GM12878 (cell line): ENCODE results near the gene FN1. TPM values are rescaled to one million over a fixed set of nuclear protein-coding genes. Genes with fewer than 3 reads are reported as not detected.

Source experiments
- CBFB ChIP-seq: IDR thresholded peaks from 2 replicates; pipeline ENCODE4 v1.6.1; 2016; ENCODE audit warnings: antibody characterized with exemption, low read depth
- CREM ChIP-seq: IDR thresholded peaks from 2 replicates; pipeline ENCODE4 v1.6.1; 2014; ENCODE audit warnings: antibody characterized with exemption, low read depth
- EGR1 ChIP-seq, 2 experiments: IDR thresholded peaks; 1 replicate in 1 of 2; 2 replicates in 1 of 2; pipeline ENCODE4 v1.6.1; 2011 to 2012; ENCODE audit warnings: low read depth in 2 of 2, low read length in 2 of 2, borderline replicate concordance in 1 of 2, mild to moderate bottlenecking in 1 of 2, moderate library complexity in 1 of 2
- GABPA ChIP-seq: IDR thresholded peaks from 2 replicates; pipeline ENCODE4 v1.6.1; 2014; ENCODE audit warnings: antibody characterized with exemption, low read depth, mild to moderate bottlenecking, inconsistent platforms
- IRF4 ChIP-seq: IDR thresholded peaks from 2 replicates; pipeline ENCODE4 v1.6.1; 2011; ENCODE audit warnings: low read depth, low read length
- LARP7 ChIP-seq: fragments of 450-650 bp; IDR thresholded peaks from 2 replicates; pipeline ENCODE4 v1.6.1; 2017; ENCODE audit warnings: mild to moderate bottlenecking
- MEF2B ChIP-seq: fragments of 450-650 bp; IDR thresholded peaks from 2 replicates; pipeline ENCODE4 v1.6.1; 2018; ENCODE audit warnings: mild to moderate bottlenecking, moderate library complexity; ENCODE audit not compliant: partially characterized antibody, poor library complexity, severe bottlenecking
- MLLT1 ChIP-seq: fragments of 450-650 bp; IDR thresholded peaks from 2 replicates; pipeline ENCODE4 v1.6.1; 2016; ENCODE audit warnings: mild to moderate bottlenecking
- PAX8 ChIP-seq: fragments of 450-650 bp; IDR thresholded peaks from 2 replicates; pipeline ENCODE4 v1.6.1; 2017; ENCODE audit warnings: mild to moderate bottlenecking, moderate library complexity
- RAD51 ChIP-seq: fragments of 450-650 bp; IDR thresholded peaks from 2 replicates; pipeline ENCODE4 v1.6.1; 2016; ENCODE audit warnings: moderate library complexity, mild to moderate bottlenecking, inconsistent platforms
- RB1 ChIP-seq: fragments of 450-650 bp; formaldehyde crosslinking; IDR thresholded peaks from 2 replicates; pipeline ENCODE4 v1.6.1; 2017; ENCODE audit warnings: mild to moderate bottlenecking, borderline replicate concordance
- RBBP5 ChIP-seq: fragments of 200-600 bp; sonication (generic); conservative IDR thresholded peaks from 2 replicates; pipeline ENCODE4 v1.6.1; 2016
- RELA ChIP-seq: fragments of 450-650 bp; IDR thresholded peaks from 2 replicates; pipeline ENCODE4 v1.8.0; 2014; ENCODE audit warnings: borderline replicate concordance; ENCODE audit not compliant: partially characterized antibody
- RELB ChIP-seq: fragments of 450-650 bp; IDR thresholded peaks from 2 replicates; pipeline ENCODE4 v1.6.1; 2017; ENCODE audit warnings: low read depth, mild to moderate bottlenecking, moderate library complexity
- SMAD1 ChIP-seq: fragments of 450-650 bp; IDR thresholded peaks from 2 replicates; pipeline ENCODE4 v1.6.1; 2018; ENCODE audit warnings: mild to moderate bottlenecking, low read depth; ENCODE audit not compliant: partially characterized antibody
- STAT1 ChIP-seq: fragments of 450-650 bp; conservative IDR thresholded peaks from 2 replicates; pipeline ENCODE4 v1.6.1; 2014; ENCODE audit warnings: antibody characterized with exemption, mild to moderate bottlenecking
- TAF1 ChIP-seq: IDR thresholded peaks from 2 replicates; pipeline ENCODE4 v1.6.1; 2011; ENCODE audit warnings: mild to moderate bottlenecking, low read depth, low read length, borderline replicate concordance
- USF2 ChIP-seq: IDR thresholded peaks from 2 replicates; pipeline ENCODE4 v1.6.1; 2011; ENCODE audit warnings: low read depth, low read length, improper control_type of control experiment, borderline replicate concordance
- ZNF217 ChIP-seq: fragments of 450-650 bp; IDR thresholded peaks from 2 replicates; pipeline ENCODE4 v1.6.1; 2017; ENCODE audit warnings: antibody characterized with exemption, mild to moderate bottlenecking
- ZNF24 ChIP-seq: fragments of 450-650 bp; IDR thresholded peaks from 2 replicates; pipeline ENCODE4 v1.6.1; 2017; ENCODE audit warnings: antibody characterized with exemption, mild to moderate bottlenecking
- polyA plus RNA-seq, 11 experiments: library from polyadenylated mRNA; depleted of rRNA in 4 of 11; unstranded in 6 of 11; stranded (reverse) in 5 of 11; fragments of >200 nt; fragmentation: Nextera tagmentation in 4 of 11; fragmentation: Illumina TruSeq in 1 of 11; extraction: Ambion mirVana in 4 of 11; extraction: Trizol in 1 of 11; gene quantifications; 1 replicate in 1 of 11; 2 replicates in 10 of 11; pipeline versions ENCODE4 v1.2.1 to v1.2.3, GENCODE V29; 2011 to 2016; ENCODE audit warnings: inconsistent platforms in 2 of 11, missing spikeins in 2 of 11, low read depth in 1 of 11
- total RNA-seq, 4 experiments: library from RNA; depleted of rRNA in 3 of 4; stranded (reverse); fragments of >200 nt in 3 of 4; fragmentation: Illumina TruSeq in 1 of 4; extraction: Trizol in 1 of 4; gene quantifications; 2 replicates each; pipeline versions ENCODE4 v1.2.1 to v1.2.3, GENCODE V29; 2013 to 2021
- TF ChIP-seq, protein P1 (sequence below): fragments of 450-650 bp; IDR thresholded peaks from 2 replicates; pipeline ENCODE4 v1.6.1; 2017; ENCODE audit warnings: antibody characterized with exemption, mild to moderate bottlenecking, moderate library complexity
- TF ChIP-seq, protein P2 (sequence below): fragments of 450-650 bp; IDR thresholded peaks from 2 replicates; pipeline ENCODE4 v1.6.1; 2014; ENCODE audit warnings: mild to moderate bottlenecking

Gene FN1
- total and polyA plus RNA-seq, 10 of the 15 experiments (the other 5 are each of a cell fraction or from before 2014, with no cell fraction given): 0.60 to 9.4 (median 1.5) TPM

- TF ChIP-seq, protein P1, sequence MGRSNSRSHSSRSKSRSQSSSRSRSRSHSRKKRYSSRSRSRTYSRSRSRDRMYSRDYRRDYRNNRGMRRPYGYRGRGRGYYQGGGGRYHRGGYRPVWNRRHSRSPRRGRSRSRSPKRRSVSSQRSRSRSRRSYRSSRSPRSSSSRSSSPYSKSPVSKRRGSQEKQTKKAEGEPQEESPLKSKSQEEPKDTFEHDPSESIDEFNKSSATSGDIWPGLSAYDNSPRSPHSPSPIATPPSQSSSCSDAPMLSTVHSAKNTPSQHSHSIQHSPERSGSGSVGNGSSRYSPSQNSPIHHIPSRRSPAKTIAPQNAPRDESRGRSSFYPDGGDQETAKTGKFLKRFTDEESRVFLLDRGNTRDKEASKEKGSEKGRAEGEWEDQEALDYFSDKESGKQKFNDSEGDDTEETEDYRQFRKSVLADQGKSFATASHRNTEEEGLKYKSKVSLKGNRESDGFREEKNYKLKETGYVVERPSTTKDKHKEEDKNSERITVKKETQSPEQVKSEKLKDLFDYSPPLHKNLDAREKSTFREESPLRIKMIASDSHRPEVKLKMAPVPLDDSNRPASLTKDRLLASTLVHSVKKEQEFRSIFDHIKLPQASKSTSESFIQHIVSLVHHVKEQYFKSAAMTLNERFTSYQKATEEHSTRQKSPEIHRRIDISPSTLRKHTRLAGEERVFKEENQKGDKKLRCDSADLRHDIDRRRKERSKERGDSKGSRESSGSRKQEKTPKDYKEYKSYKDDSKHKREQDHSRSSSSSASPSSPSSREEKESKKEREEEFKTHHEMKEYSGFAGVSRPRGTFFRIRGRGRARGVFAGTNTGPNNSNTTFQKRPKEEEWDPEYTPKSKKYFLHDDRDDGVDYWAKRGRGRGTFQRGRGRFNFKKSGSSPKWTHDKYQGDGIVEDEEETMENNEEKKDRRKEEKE: 0 out of 2 replicates have a peak, but pooled peaks have one; percentile 70
- TF ChIP-seq STAT1 (0 out of 2 replicates have a peak, but pooled peaks have one; percentile 33), RAD51 (peak; percentile 94), CBFB (peak; percentile 10; the same call in 1 of the 2 replicates), MLLT1 (peak; percentile 52), IRF4 (no peak), EGR1 (IDR thresholded peaks at IDR 0.05; ENCODE audit: borderline replicate concordance in 1 of 2, low read depth in 2 of 2, low read length in 2 of 2) (peak in 1 of 2 experiments; percentile 94; a peak in 2 of 3 replicates), USF2 (peak; percentile 89), ZNF24 (peak; percentile 77), GABPA (peak; percentile 68; the same call in 1 of the 2 replicates), RBBP5 (0 out of 2 replicates have a peak, but pooled peaks have one; percentile 29), CREM (0 out of 2 replicates have a peak, but pooled peaks have one; percentile 43), MEF2B (peak; percentile 45), RELB (peak; percentile 60), RELA (peak; percentile 73), TAF1 (peak; percentile 93), ZNF217 (0 out of 2 replicates have a peak, but pooled peaks have one; percentile 83), PAX8 (no peak), LARP7 (peak; percentile 99), RB1 (peak; percentile 87; the same call in 1 of the 2 replicates), SMAD1 (peak; percentile 36)
- TF ChIP-seq, protein P2, sequence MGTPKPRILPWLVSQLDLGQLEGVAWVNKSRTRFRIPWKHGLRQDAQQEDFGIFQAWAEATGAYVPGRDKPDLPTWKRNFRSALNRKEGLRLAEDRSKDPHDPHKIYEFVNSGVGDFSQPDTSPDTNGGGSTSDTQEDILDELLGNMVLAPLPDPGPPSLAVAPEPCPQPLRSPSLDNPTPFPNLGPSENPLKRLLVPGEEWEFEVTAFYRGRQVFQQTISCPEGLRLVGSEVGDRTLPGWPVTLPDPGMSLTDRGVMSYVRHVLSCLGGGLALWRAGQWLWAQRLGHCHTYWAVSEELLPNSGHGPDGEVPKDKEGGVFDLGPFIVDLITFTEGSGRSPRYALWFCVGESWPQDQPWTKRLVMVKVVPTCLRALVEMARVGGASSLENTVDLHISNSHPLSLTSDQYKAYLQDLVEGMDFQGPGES: no peak
These were observed 124.1 kb downstream of the FN1 start, which contains the start of gene ATIC (continued) for GRCh38 chr2:215311625-215312396.
